Smooth muscle cell (in vitro differentiated cells): ENCODE results near the gene TRPC6. TPM values are rescaled to one million over a fixed set of nuclear protein-coding genes. Genes with fewer than 3 reads are reported as not detected.
"Not testable (repeated sequence)": the region's sequence is repeated elsewhere in the genome, so short reads cannot be mapped to it uniquely, and the experiment has no call there.

Experiments
- DNase-seq: peaks from one replicate; lab custom pipeline; 2025; ENCODE audit not compliant: unreplicated experiment; lab: John Stamatoyannopoulos, UW
- H2AFZ ChIP-seq: fragments of 200-600 bp; sonication (generic); 2 replicates; pipeline ENCODE4 v1.6.0; 2016; ENCODE audit warnings: antibody characterized with exemption, low read depth, mild to moderate bottlenecking
- H3F3A ChIP-seq: fragments of 200-600 bp; sonication (generic); 2 replicates; pipeline ENCODE4 v1.6.0; 2017; ENCODE audit warnings: antibody characterized with exemption, low read depth
- H3K27ac ChIP-seq: fragments of 200-600 bp; sonication (generic); 2 replicates; pipeline ENCODE4 v1.5.1; 2016; ENCODE audit warnings: low read depth, mild to moderate bottlenecking
- H3K27me3 ChIP-seq: fragments of 200-600 bp; sonication (generic); 2 replicates; pipeline ENCODE4 v1.6.1; 2016; ENCODE audit warnings: low read depth, mild to moderate bottlenecking
- H3K36me3 ChIP-seq: fragments of 200-600 bp; sonication (generic); 2 replicates; pipeline ENCODE4 v1.5.1; 2016; ENCODE audit warnings: low read depth
- H3K4me1 ChIP-seq: fragments of 200-600 bp; sonication (generic); 2 replicates; pipeline ENCODE4 v1.5.1; 2016; ENCODE audit warnings: low read depth
- H3K4me2 ChIP-seq: fragments of 200-600 bp; sonication (generic); 2 replicates; pipeline ENCODE4 v1.6.0; 2016; ENCODE audit warnings: mild to moderate bottlenecking
- H3K4me3 ChIP-seq: fragments of 200-600 bp; sonication (generic); 2 replicates; pipeline ENCODE4 v1.5.1; 2016; ENCODE audit warnings: mild to moderate bottlenecking
- H3K79me2 ChIP-seq: fragments of 200-600 bp; sonication (generic); 2 replicates; pipeline ENCODE4 v1.6.0; 2016; ENCODE audit warnings: low read depth, mild to moderate bottlenecking
- H3K9ac ChIP-seq: fragments of 200-600 bp; sonication (generic); 2 replicates; pipeline ENCODE4 v1.6.0; 2016; ENCODE audit warnings: low read depth
- H3K9me3 ChIP-seq: fragments of 200-600 bp; sonication (generic); replicated peaks from 2 replicates; pipeline ENCODE4 v1.5.1; 2016; ENCODE audit warnings: low read depth
- H4K20me1 ChIP-seq: fragments of 200-600 bp; sonication (generic); 2 replicates; pipeline ENCODE4 v1.6.0; 2016; ENCODE audit warnings: low read depth
- CTCF ChIP-seq: fragments of 200-600 bp; sonication (generic); IDR thresholded peaks from 2 replicates; pipeline ENCODE4 v1.5.1; 2017; ENCODE audit warnings: borderline replicate concordance, mild to moderate bottlenecking, antibody characterized with exemption; ENCODE audit not compliant: insufficient read depth, poor library complexity, severe bottlenecking
- WGBS: methylation state at CpG from one replicate; pipeline ENCODE4 v1.1.7; 2016; ENCODE audit warnings: low lambda C conversion rate; 5-methylcytosine and 5-hydroxymethylcytosine counted together
- polyA plus RNA-seq: library from polyadenylated mRNA; unstranded; fragments of >200 nt; fragmentation: Nextera tagmentation; extraction: Ambion mirVana; gene quantifications from 2 replicates; pipeline ENCODE4 v1.2.1, GENCODE V29; 2016
- total RNA-seq: library from RNA; depleted of rRNA; stranded (reverse); fragments of >200 nt; gene quantifications from 2 replicates; pipeline ENCODE4 v1.2.3, GENCODE V29; 2014

TRPC6 gene
- total and polyA plus RNA-seq, 2 experiments from 2014 or later = 0.18 TPM; not detected in 1

GRCh38 chr11:101470881-101471520 lies 112.8 kb downstream of the TRPC6 start:
- Histone ChIP-seq H4K20me1 (no peaks in the 10 kb centered on the region), H3K9ac (no peak overlapping the region), H3K36me3 (no peaks in the 10 kb centered on the region), H3K4me2 (peak overlapping the region; percentile 36), H3K79me2 (no peaks in the 10 kb centered on the region), H3K27ac (peak overlapping the region; percentile 46), H3F3A (peaks cover 3% of the 10 kb centered on the region), H3K27me3 (no peaks in the 10 kb centered on the region), H3K4me3 (no peak overlapping the region), H2AFZ (peak overlapping the region; percentile 61), H3K4me1 (peaks cover 8% of the 10 kb centered on the region), H3K9me3 (no peaks in the 10 kb centered on the region)
- WGBS = 47% methylated on average over 3 of the region's 3 CpGs
- DNase-seq = no peak
- TF ChIP-seq CTCF = no peak

- WGBS = 31% methylated on average over 2 of the region's 2 CpGs
- Histone ChIP-seq H3K4me1 (peaks cover 8% of the 10 kb centered on the region), H3K27me3 (no peaks in the 10 kb centered on the region), H3K27ac (peak overlapping the region; percentile 46), H2AFZ (peak overlapping the region; percentile 61), H3K36me3 (no peaks in the 10 kb centered on the region), H3K79me2 (no peaks in the 10 kb centered on the region), H3K4me2 (peak overlapping the region; percentile 36), H3K9me3 (no peaks in the 10 kb centered on the region), H3K9ac (no peak overlapping the region), H4K20me1 (no peaks in the 10 kb centered on the region), H3F3A (peaks cover 3% of the 10 kb centered on the region), H3K4me3 (no peak overlapping the region)
- DNase-seq = no peak
- TF ChIP-seq CTCF = no peak
These were observed 113.4 kb downstream of the TRPC6 start for GRCh38 chr11:101470419-101470818.

GRCh38 chr11:101466352-101466751 lies 117.5 kb downstream of the TRPC6 start:
- no peak overlapping the region for H3K27ac ChIP-seq
- WGBS = 39% methylated on average over 4 of the region's 4 CpGs
- no peak for DNase-seq

GRCh38 chr11:101464388-101464787 lies 119.4 kb downstream of the TRPC6 start:
- not testable (repeated sequence) for DNase-seq, H4K20me1 ChIP-seq, H3K79me2 ChIP-seq, H3K9ac ChIP-seq, H3K27me3 ChIP-seq, H3K36me3 ChIP-seq, H3K4me1 ChIP-seq, H2AFZ ChIP-seq, H3F3A ChIP-seq, H3K4me3 ChIP-seq, H3K9me3 ChIP-seq, H3K4me2 ChIP-seq, H3K27ac ChIP-seq

More at GRCh38 chr11:101466352-101466751, 117.5 kb downstream of the TRPC6 start:
- Histone ChIP-seq H3K36me3 (no peaks in the 10 kb centered on the region), H3K9me3 (no peaks in the 10 kb centered on the region), H3K4me3 (no peak overlapping the region), H3K27me3 (no peaks in the 10 kb centered on the region), H3K4me1 (peaks cover 8% of the 10 kb centered on the region), H2AFZ (peak overlapping the region; percentile 80), H3F3A (peaks cover 3% of the 10 kb centered on the region), H3K79me2 (no peaks in the 10 kb centered on the region), H3K9ac (no peak overlapping the region), H3K4me2 (peak overlapping the region; percentile 25), H4K20me1 (no peaks in the 10 kb centered on the region)
- TF ChIP-seq CTCF = no peak
